Islet of Langerhans (tissue), 1 donor: ENCODE data around the gene TRAF2.
"Not testable (repeated sequence)": the region's sequence is repeated elsewhere in the genome, so short reads cannot be mapped to it uniquely, and the experiment has no call there.

Source experiments
- FAIRE-seq: peaks from one replicate; lab custom pipeline; 2011; peaks lifted over from hg19 to GRCh38; lab: Jason Lieb, UNC

Gene TRAF2

GRCh38 chr9:136885950-136886578 lies at the start of gene TRAF2:
Gene TRAF2 (plus strand): TSS chr9:136886516. CDS start chr9:136898741, 12,225 bp downstream.
- no peak for FAIRE-seq

GRCh38 chr9:136837146-136837855 lies 49.0 kb upstream of the TRAF2 start:
- no peak for FAIRE-seq

GRCh38 chr9:136837856-136838277 lies 48.4 kb upstream of the TRAF2 start:
- FAIRE-seq: not testable (repeated sequence)

- FAIRE-seq: no peak
Measured at GRCh38 chr9:136838314-136839228, 47.7 kb upstream of the TRAF2 start.

GRCh38 chr9:136839229-136840139 lies 46.8 kb upstream of the TRAF2 start:
- FAIRE-seq: no peak

- no peak for FAIRE-seq
Measured at GRCh38 chr9:136840140-136840876, 46.0 kb upstream of the TRAF2 start.

- peak; percentile 5 for FAIRE-seq
Measured at GRCh38 chr9:136840877-136841645, 45.3 kb upstream of the TRAF2 start.

- not testable (repeated sequence) for FAIRE-seq
Measured at GRCh38 chr9:136841646-136842379, 44.5 kb upstream of the TRAF2 start.

- FAIRE-seq: not testable (repeated sequence)
Measured at GRCh38 chr9:136842380-136842948, 43.9 kb upstream of the TRAF2 start, which contains the start of gene AJM1. Gene AJM1 (plus strand): TSS chr9:136842478. CDS start chr9:136844415, 1,937 bp downstream.

- not testable (repeated sequence) for FAIRE-seq
Measured at GRCh38 chr9:136843159-136843800, 43.0 kb upstream of the TRAF2 start.

- FAIRE-seq: not testable (repeated sequence)
Measured at GRCh38 chr9:136843801-136844740, 42.2 kb upstream of the TRAF2 start.

GRCh38 chr9:136844761-136845464 lies 41.4 kb upstream of the TRAF2 start:
- no peak for FAIRE-seq

- FAIRE-seq: no peak
Measured at GRCh38 chr9:136845465-136846260, 40.7 kb upstream of the TRAF2 start.

GRCh38 chr9:136846376-136847087 lies 39.8 kb upstream of the TRAF2 start:
- FAIRE-seq: no peak
